Heart left ventricle (tissue), 16 donors: Measurements from ENCODE around the gene GREB1. TPM values are rescaled to one million over a fixed set of nuclear protein-coding genes. Genes with fewer than 3 reads are reported as not detected.

ENCODE experiments used
- ATAC-seq, 4 donors: fragments of 200-7000 bp; cut with Tn5 transposase; one replicate each; pipeline ENCODE4 v1.9.1; 2020 to 2022; ENCODE audit warnings: moderate library complexity in 4 of 4, mild to moderate bottlenecking in 3 of 4, moderate number of reproducible peaks in 1 of 4
- DNase-seq, 5 donors: peaks; one replicate each; pipeline ENCODE4 v3.0.0-alpha.2; 2020
- H3K27ac ChIP-seq, 12 donors: fragments of 200-600 bp; sonication (generic) in 4 of 12; one replicate each; pipeline versions ENCODE4 v1.5.0 to v1.8.0; 2016 to 2022; ENCODE audit warnings: mild to moderate bottlenecking in 2 of 12
- H3K27me3 ChIP-seq, 9 donors: fragments of 200-600 bp; sonication (generic) in 2 of 9; one replicate each; pipeline versions ENCODE4 v1.5.1 to v1.8.0; 2016 to 2022; ENCODE audit warnings: mild to moderate bottlenecking in 3 of 9
- H3K36me3 ChIP-seq, 9 donors: fragments of 200-600 bp; sonication (generic) in 2 of 9; one replicate each; pipeline versions ENCODE4 v1.5.0 to v1.8.0; 2018 to 2022; ENCODE audit warnings: mild to moderate bottlenecking in 2 of 9
- H3K4me1 ChIP-seq, 12 donors: fragments of 200-600 bp; sonication (generic) in 4 of 12; one replicate each; pipeline versions ENCODE4 v1.5.0 to v1.8.0; 2016 to 2022; ENCODE audit warnings: mild to moderate bottlenecking in 3 of 12
- H3K4me3 ChIP-seq, 12 donors: fragments of 200-600 bp; sonication (generic) in 4 of 12; one replicate each; pipeline versions ENCODE4 v1.5.0 to v1.8.0; 2017 to 2022; ENCODE audit warnings: mild to moderate bottlenecking in 9 of 12, moderate library complexity in 4 of 12
- H3K9me3 ChIP-seq, 12 donors: fragments of 200-600 bp; sonication (generic) in 4 of 12; one replicate each; pipeline versions ENCODE4 v1.5.0 to v1.8.0; 2016 to 2022; ENCODE audit warnings: mild to moderate bottlenecking in 1 of 12
- POLR2A ChIP-seq, 2 donors: fragments of 450-650 bp; IDR thresholded peaks; one replicate each; pipeline ENCODE4 v1.6.1; 2017; ENCODE audit warnings: antibody characterized with exemption in 2 of 2, mild to moderate bottlenecking in 2 of 2, moderate library complexity in 2 of 2
- WGBS, 4 donors: extraction: QIAGEN DNeasy Blood & Tissue Kit in 2 of 4; methylation state at CpG; one replicate each; pipeline versions ENCODE4 v1.1.5 to v1.1.7; 2013 to 2018; 5-methylcytosine and 5-hydroxymethylcytosine counted together
- intact Hi-C, 10 donors: fragments of 100-400 bp; cut with DNase I; formaldehyde crosslinking; loops; one replicate each; pipeline versions ENCODE4 v1.11.1 to v1.14.2; 2022
- polyA plus RNA-seq, 2 donors: library from polyadenylated mRNA; stranded (reverse); fragments of 200-250 nt; gene quantifications; one replicate each; pipeline ENCODE4 v1.2.3, GENCODE V29; 2013
- total RNA-seq, 9 donors: library from RNA; depleted of rRNA in 2 of 9; stranded (reverse); fragments of >200 nt in 2 of 9; fragmentation: NEBNext Ultra II Directional in 3 of 9; extraction: Animal tissue kit (Norgen Biotek cat#: 25700) in 3 of 9; gene quantifications; one replicate each; pipeline versions ENCODE4 v1.1.0 to v1.2.4, GENCODE V29; 2016 to 2023
- TF ChIP-seq, protein P1 (sequence below), 12 donors: fragments of 200-600 bp; sonication (generic) in 4 of 12; IDR thresholded peaks; one replicate each; pipeline versions ENCODE4 v1.5.0 to v1.8.0; 2018 to 2022; ENCODE audit warnings: antibody characterized with exemption in 12 of 12, mild to moderate bottlenecking in 5 of 12
- donor health status: ischemic (EF 13 %, LVEDD 7.1; RV severe dilation, severe dysfunction).
- donor health status: healthy with polysubstance abuse.
- donor health status: DM: no; HTN: yes; CAD: no.
- donor health status: DM: no; HTN: no; CAD: no.
- donor health status: ischemic (EF 25% LVEDD 6.9; RV normal size, moderate dysfunction).
- donor health status: ischemic (EF 25% LVEDD 5.7; RV mildly dilated, moderate dysfunction).
- donor health status: healthy.
- donor health status: DM: yes; HTN: yes; CAD: no.
- donor health status: ischemic (EF 35%, LVEDD 5.7; RV mildly dilated, moderate dysfunction).
- donor health status: nonischemic (EF 11% LVEDD 7.7; RV severe dilation, severe dysfunction).
- donor health status: DM: yes; HTN: yes; CAD: no.
- donor health status: PGD.
- donor health status: ischemic (EF 29% LVEDD 5.4; RV normal size, mild dysfunction).
- donor health status: nonischemic (EF 23%, LVEDD 6.1; RV moderate dilation, normal function).

GREB1 gene
- total and polyA plus RNA-seq, 11 donors: 1.4 to 11.5 (median 5.6) TPM

- Histone ChIP-seq H3K9me3 (peaks cover 0 to 11% (median 2%) of the 10 kb centered on the region in 12 donors), H3K4me1 (peaks cover 0 to 7% (median 0%) of the 10 kb centered on the region in 12 donors), H3K27me3 (no peaks in the 10 kb centered on the region), H3K36me3 (no peaks in the 10 kb centered on the region), H3K4me3 (no peak overlapping the region), H3K27ac (no peak overlapping the region)
- intact Hi-C loops: no loop called here
- WGBS, 4 donors: 78 to 83% (median 80%) methylated on average over 11 of the region's 11 CpGs
- no peak for DNase-seq
- ATAC-seq: peak in 1 of 4 donors; percentile 13
- no peak for TF ChIP-seq POLR2A (IDR thresholded peaks at IDR 0.05)
- TF ChIP-seq, protein P1, sequence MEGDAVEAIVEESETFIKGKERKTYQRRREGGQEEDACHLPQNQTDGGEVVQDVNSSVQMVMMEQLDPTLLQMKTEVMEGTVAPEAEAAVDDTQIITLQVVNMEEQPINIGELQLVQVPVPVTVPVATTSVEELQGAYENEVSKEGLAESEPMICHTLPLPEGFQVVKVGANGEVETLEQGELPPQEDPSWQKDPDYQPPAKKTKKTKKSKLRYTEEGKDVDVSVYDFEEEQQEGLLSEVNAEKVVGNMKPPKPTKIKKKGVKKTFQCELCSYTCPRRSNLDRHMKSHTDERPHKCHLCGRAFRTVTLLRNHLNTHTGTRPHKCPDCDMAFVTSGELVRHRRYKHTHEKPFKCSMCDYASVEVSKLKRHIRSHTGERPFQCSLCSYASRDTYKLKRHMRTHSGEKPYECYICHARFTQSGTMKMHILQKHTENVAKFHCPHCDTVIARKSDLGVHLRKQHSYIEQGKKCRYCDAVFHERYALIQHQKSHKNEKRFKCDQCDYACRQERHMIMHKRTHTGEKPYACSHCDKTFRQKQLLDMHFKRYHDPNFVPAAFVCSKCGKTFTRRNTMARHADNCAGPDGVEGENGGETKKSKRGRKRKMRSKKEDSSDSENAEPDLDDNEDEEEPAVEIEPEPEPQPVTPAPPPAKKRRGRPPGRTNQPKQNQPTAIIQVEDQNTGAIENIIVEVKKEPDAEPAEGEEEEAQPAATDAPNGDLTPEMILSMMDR (IDR thresholded peaks at IDR 0.05): no peak
Measured at GRCh38 chr2:11505652-11506610, 27.9 kb upstream of the GREB1 start.

DNA sequence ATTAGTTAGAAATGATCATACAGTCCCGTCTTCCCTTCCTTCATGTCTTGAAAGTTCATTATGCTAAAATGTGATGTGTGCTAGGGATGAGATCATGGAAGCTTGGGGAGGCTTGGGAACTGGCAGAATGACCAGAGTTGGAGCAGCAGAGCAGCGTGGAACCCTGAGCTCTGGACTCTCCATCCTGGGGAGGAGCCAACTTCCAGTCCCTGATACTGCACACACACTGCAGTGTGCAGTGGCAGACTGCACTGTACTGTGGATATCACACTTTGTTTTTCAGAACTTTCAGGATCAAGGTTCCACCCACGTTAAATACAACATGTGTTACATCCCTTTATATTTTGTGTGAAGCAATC lies 27.3 kb upstream of the GREB1 start:
- peak in 2 of 5 donors; percentile 30 to 33 for DNase-seq
- no peak for TF ChIP-seq POLR2A (IDR thresholded peaks at IDR 0.05)
- TF ChIP-seq, protein P1 (IDR thresholded peaks at IDR 0.05): no peak
- H3K27ac ChIP-seq: no peak overlapping the region

GRCh38 chr2:11507517-11507916 lies 26.3 kb upstream of the GREB1 start:
- H3K4me3 ChIP-seq: no peak overlapping the region
- no peak for TF ChIP-seq POLR2A (IDR thresholded peaks at IDR 0.05)
- TF ChIP-seq, protein P1 (IDR thresholded peaks at IDR 0.05): no peak
- 75 to 83% (median 80%) methylated on average over 2 of the region's 2 CpGs for WGBS, 4 donors

More for the DNA sequence above, 27.3 kb upstream of the GREB1 start:
- Histone ChIP-seq H3K27me3 (no peaks in the 10 kb centered on the region), H3K36me3 (no peaks in the 10 kb centered on the region), H3K4me3 (no peak overlapping the region), H3K9me3 (peaks cover 0 to 11% (median 2%) of the 10 kb centered on the region in 12 donors), H3K4me1 (peaks cover 0 to 7% (median 0%) of the 10 kb centered on the region in 12 donors)
- intact Hi-C loops: no loop called here
- 34 to 55% (median 50%) methylated on average over 3 of the region's 3 CpGs for WGBS, 4 donors
- peak; percentile 63 to 79 (median 73) for ATAC-seq

GRCh38 chr2:11508279-11508678 lies 25.6 kb upstream of the GREB1 start:
- no peak for DNase-seq
- intact Hi-C loops: no loop called here
- no peaks in the 10 kb centered on the region for H3K27me3 ChIP-seq
- no peak overlapping the region for H3K4me3 ChIP-seq
- no peak for ATAC-seq
- H3K36me3 ChIP-seq: no peaks in the 10 kb centered on the region
- peaks cover 0 to 5% (median 1%) of the 10 kb centered on the region in 12 donors for H3K9me3 ChIP-seq
- peaks cover 0 to 7% (median 0%) of the 10 kb centered on the region in 12 donors for H3K4me1 ChIP-seq
- 60 to 74% (median 71%) methylated on average over 8 of the region's 8 CpGs for WGBS, 4 donors
- TF ChIP-seq, protein P1 (IDR thresholded peaks at IDR 0.05): no peak
- TF ChIP-seq POLR2A (IDR thresholded peaks at IDR 0.05): no peak
- H3K27ac ChIP-seq: no peak overlapping the region

More at GRCh38 chr2:11507517-11507916, 26.3 kb upstream of the GREB1 start:
- ATAC-seq: no peak
- intact Hi-C loops: no loop called here
- no peaks in the 10 kb centered on the region for H3K27me3 ChIP-seq
- H3K9me3 ChIP-seq: peaks cover 0 to 11% (median 2%) of the 10 kb centered on the region in 12 donors
- no peak overlapping the region for H3K27ac ChIP-seq
- H3K4me1 ChIP-seq: peaks cover 0 to 7% (median 0%) of the 10 kb centered on the region in 12 donors
- no peak for DNase-seq
- H3K36me3 ChIP-seq: no peaks in the 10 kb centered on the region
